Measurements from ENCODE around the gene GPX3. TPM values are rescaled to one million over a fixed set of nuclear protein-coding genes. Genes with fewer than 3 reads are reported as not detected.

GPX3 gene
- total and polyA plus RNA-seq, 2 experiments from 2014 or later, result 40.9 to 69.9 TPM

- Histone ChIP-seq H3K36me3 (replicated peaks; ENCODE audit: insufficient read depth, low read depth) (no peaks in the 10 kb centered on the region), H2AFZ (no peak overlapping the region), H3K79me2 (no peaks in the 10 kb centered on the region), H3K27me3 (no peaks in the 10 kb centered on the region), H3K4me2 (no peak overlapping the region), H4K20me1 (ENCODE audit: insufficient read depth, poor library complexity, severe bottlenecking) (no peaks in the 10 kb centered on the region), H3K4me3 (no peak overlapping the region), H3K9me2 (replicated peaks; ENCODE audit: insufficient read depth) (no peaks in the 10 kb centered on the region), H3K27ac (no peak overlapping the region), H3K4me1 (ENCODE audit: insufficient read depth) (no peaks in the 10 kb centered on the region), H3K9me3 (ENCODE audit: low read depth) (no peaks in the 10 kb centered on the region)
- TF ChIP-seq EZH2phosphoT487 (IDR thresholded peaks at IDR 0.05; ENCODE audit: low read depth, severe bottlenecking, unreplicated experiment), result no peak
- DNase-seq (ENCODE audit: low spot score), result no peak
- WGBS (ENCODE audit: low lambda C conversion rate, missing lambda C conversion rate), result 95% methylated on average over 9 of the region's 9 CpGs
These were observed 9.0 kb downstream of the GPX3 start for GRCh38 chr5:151029179-151030055.

GRCh38 chr5:151030056-151030336 lies 9.6 kb downstream of the GPX3 start:
- no peaks in the 10 kb centered on the region for H3K4me1 ChIP-seq (ENCODE audit: insufficient read depth)
- H3K9me2 ChIP-seq (replicated peaks; ENCODE audit: insufficient read depth), result no peaks in the 10 kb centered on the region
- WGBS (ENCODE audit: low lambda C conversion rate, missing lambda C conversion rate), result 87% methylated on average over 5 of the region's 5 CpGs
- no peaks in the 10 kb centered on the region for H3K9me3 ChIP-seq (ENCODE audit: low read depth)
- H2AFZ ChIP-seq, result no peak overlapping the region
- no peaks in the 10 kb centered on the region for H3K79me2 ChIP-seq
- no peaks in the 10 kb centered on the region for H3K36me3 ChIP-seq (replicated peaks; ENCODE audit: insufficient read depth, low read depth)
- DNase-seq (ENCODE audit: low spot score), result no peak
- H3K27me3 ChIP-seq, result no peaks in the 10 kb centered on the region
- no peak for TF ChIP-seq EZH2 (IDR thresholded peaks at IDR 0.05; ENCODE audit: borderline replicate concordance)
- TF ChIP-seq CTCF (IDR thresholded peaks at IDR 0.05; ENCODE audit: poor library complexity), result no peak
- no peak for TF ChIP-seq EZH2phosphoT487 (IDR thresholded peaks at IDR 0.05; ENCODE audit: low read depth, severe bottlenecking, unreplicated experiment)
- H3K4me3 ChIP-seq, result no peak overlapping the region
- no peak overlapping the region for H3K4me2 ChIP-seq
- H4K20me1 ChIP-seq (ENCODE audit: insufficient read depth, poor library complexity, severe bottlenecking), result no peaks in the 10 kb centered on the region
- no peak overlapping the region for H3K27ac ChIP-seq

- no peak overlapping the region for H3K4me2 ChIP-seq
- no peak for DNase-seq (ENCODE audit: low spot score)
- no peaks in the 10 kb centered on the region for H3K9me2 ChIP-seq (replicated peaks; ENCODE audit: insufficient read depth)
- H3K4me3 ChIP-seq, result no peak overlapping the region
- no peak overlapping the region for H3K27ac ChIP-seq
- WGBS (ENCODE audit: low lambda C conversion rate, missing lambda C conversion rate), result 70% methylated on average over 4 of the region's 4 CpGs
- TF ChIP-seq CTCF (IDR thresholded peaks at IDR 0.05; ENCODE audit: poor library complexity) (no peak), EZH2 (IDR thresholded peaks at IDR 0.05; ENCODE audit: borderline replicate concordance) (no peak), EZH2phosphoT487 (IDR thresholded peaks at IDR 0.05; ENCODE audit: low read depth, severe bottlenecking, unreplicated experiment) (no peak)
- no peaks in the 10 kb centered on the region for H3K9me3 ChIP-seq (ENCODE audit: low read depth)
- no peaks in the 10 kb centered on the region for H3K4me1 ChIP-seq (ENCODE audit: insufficient read depth)
- no peaks in the 10 kb centered on the region for H4K20me1 ChIP-seq (ENCODE audit: insufficient read depth, poor library complexity, severe bottlenecking)
- H3K36me3 ChIP-seq (replicated peaks; ENCODE audit: insufficient read depth, low read depth), result no peaks in the 10 kb centered on the region
- H3K79me2 ChIP-seq, result no peaks in the 10 kb centered on the region
- no peak overlapping the region for H2AFZ ChIP-seq
- H3K27me3 ChIP-seq, result no peaks in the 10 kb centered on the region
These were observed 10.0 kb downstream of the GPX3 start for GRCh38 chr5:151030379-151030778.

GRCh38 chr5:151031554-151031953 lies 11.2 kb downstream of the GPX3 start:
- Histone ChIP-seq H3K27me3 (no peaks in the 10 kb centered on the region), H3K36me3 (replicated peaks; ENCODE audit: insufficient read depth, low read depth) (no peaks in the 10 kb centered on the region), H3K9me3 (ENCODE audit: low read depth) (no peaks in the 10 kb centered on the region), H3K79me2 (no peaks in the 10 kb centered on the region), H2AFZ (no peak overlapping the region), H4K20me1 (ENCODE audit: insufficient read depth, poor library complexity, severe bottlenecking) (no peaks in the 10 kb centered on the region), H3K4me3 (no peak overlapping the region), H3K4me2 (no peak overlapping the region), H3K27ac (no peak overlapping the region), H3K4me1 (ENCODE audit: insufficient read depth) (no peaks in the 10 kb centered on the region), H3K9me2 (replicated peaks; ENCODE audit: insufficient read depth) (no peaks in the 10 kb centered on the region)
- 98% methylated on average over 11 of the region's 11 CpGs for WGBS (ENCODE audit: low lambda C conversion rate, missing lambda C conversion rate)
- no peak for TF ChIP-seq EZH2 (IDR thresholded peaks at IDR 0.05; ENCODE audit: borderline replicate concordance)
- TF ChIP-seq EZH2phosphoT487 (IDR thresholded peaks at IDR 0.05; ENCODE audit: low read depth, severe bottlenecking, unreplicated experiment), result no peak
- TF ChIP-seq CTCF (IDR thresholded peaks at IDR 0.05; ENCODE audit: poor library complexity), result no peak
- no peak for DNase-seq (ENCODE audit: low spot score)

Data from hepatocyte (in vitro differentiated cells).